ENCODE data around the gene TMEM131L.
"Not testable (repeated sequence)": the region's sequence is repeated elsewhere in the genome, so short reads cannot be mapped to it uniquely, and the experiment has no call there.

DNA sequence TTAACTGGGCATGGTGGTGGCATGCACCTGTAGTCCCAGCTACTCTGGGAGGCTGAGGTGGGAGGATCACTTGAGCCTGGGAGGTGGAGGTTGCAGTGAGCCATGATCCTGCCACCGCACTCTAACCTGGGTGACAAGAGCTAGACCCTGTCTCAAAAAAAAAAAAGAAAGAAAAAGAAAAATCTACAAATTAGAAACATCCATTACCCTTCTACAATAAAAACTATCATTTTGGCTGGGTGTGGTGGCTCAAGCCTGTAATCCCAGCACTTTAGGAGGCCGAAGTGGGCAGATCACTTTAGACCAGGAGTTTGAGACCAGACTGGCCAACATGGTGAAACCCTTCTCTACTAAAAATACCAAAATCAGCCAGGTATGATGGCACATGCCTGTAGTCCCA is 43.1 kb downstream of the TMEM131L start:
- not testable (repeated sequence) for TF ChIP-seq TAF1 (IDR thresholded peaks at IDR 0.05; ENCODE audit: low read depth, low read length); POLR2A (IDR thresholded peaks at IDR 0.05; ENCODE audit: low read depth, low read length); POLR2AphosphoS5 (IDR thresholded peaks at IDR 0.05; ENCODE audit: low read depth, low read length); PAX5 (IDR thresholded peaks at IDR 0.05; ENCODE audit: insufficient read depth, low read length, severe bottlenecking)
